Measurements from ENCODE around the gene NUB1.
"Not testable (repeated sequence)": the region's sequence is repeated elsewhere in the genome, so short reads cannot be mapped to it uniquely, and the experiment has no call there.

NUB1 gene, protein sequence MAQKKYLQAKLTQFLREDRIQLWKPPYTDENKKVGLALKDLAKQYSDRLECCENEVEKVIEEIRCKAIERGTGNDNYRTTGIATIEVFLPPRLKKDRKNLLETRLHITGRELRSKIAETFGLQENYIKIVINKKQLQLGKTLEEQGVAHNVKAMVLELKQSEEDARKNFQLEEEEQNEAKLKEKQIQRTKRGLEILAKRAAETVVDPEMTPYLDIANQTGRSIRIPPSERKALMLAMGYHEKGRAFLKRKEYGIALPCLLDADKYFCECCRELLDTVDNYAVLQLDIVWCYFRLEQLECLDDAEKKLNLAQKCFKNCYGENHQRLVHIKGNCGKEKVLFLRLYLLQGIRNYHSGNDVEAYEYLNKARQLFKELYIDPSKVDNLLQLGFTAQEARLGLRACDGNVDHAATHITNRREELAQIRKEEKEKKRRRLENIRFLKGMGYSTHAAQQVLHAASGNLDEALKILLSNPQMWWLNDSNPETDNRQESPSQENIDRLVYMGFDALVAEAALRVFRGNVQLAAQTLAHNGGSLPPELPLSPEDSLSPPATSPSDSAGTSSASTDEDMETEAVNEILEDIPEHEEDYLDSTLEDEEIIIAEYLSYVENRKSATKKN

DNA sequence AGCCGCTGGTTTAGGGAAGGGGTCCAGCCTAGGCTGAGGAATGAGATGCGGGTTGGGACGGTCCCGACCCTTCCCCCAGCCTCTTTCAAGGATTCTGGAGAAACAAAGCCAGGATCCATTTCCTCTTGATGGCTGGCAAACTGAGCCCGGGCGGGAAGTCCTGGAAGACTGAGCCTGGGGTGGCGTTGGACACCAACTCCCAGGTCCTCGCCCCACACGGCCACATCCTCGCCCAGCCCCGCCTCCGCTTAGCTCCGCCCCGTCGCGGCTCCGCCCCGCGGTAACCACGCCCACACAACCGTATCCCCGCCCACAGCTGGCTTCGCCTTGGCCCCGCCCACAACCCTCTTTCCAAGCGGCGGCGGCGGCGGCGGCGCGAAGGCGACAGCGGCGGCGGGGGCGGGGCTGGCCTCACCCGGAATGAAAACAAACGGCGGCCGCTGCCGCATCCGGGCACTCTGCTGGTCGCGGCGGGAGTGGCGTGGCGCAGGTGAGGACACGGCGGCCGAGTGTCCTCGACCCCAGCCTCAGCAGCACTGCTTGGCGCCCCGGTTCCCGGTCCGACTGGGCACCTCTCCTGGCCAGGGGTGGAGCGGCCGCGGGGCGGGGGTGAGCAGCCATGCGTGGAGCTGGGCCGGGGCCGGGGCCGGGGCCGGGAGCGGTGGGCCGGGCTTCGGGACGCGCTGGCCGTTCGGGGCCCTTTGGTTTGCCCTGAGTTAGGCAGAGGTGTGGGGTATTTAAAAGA is at the start of gene NUB1:
Gene NUB1, plus strand, starts transcription at position 456 of the 745 bp plus-strand sequence. CDS start 3,538 bp downstream, outside the sequence.
- peak; percentile 81 for DNase-seq

GRCh38 chr7:151292850-151293249 is 48.8 kb upstream of the NUB1 start:
- no peak for DNase-seq

GRCh38 chr7:151296202-151296992 is 45.2 kb upstream of the NUB1 start:
- no peak for DNase-seq

- no peak for DNase-seq
Measured at GRCh38 chr7:151298765-151299164, 42.8 kb upstream of the NUB1 start.

DNA sequence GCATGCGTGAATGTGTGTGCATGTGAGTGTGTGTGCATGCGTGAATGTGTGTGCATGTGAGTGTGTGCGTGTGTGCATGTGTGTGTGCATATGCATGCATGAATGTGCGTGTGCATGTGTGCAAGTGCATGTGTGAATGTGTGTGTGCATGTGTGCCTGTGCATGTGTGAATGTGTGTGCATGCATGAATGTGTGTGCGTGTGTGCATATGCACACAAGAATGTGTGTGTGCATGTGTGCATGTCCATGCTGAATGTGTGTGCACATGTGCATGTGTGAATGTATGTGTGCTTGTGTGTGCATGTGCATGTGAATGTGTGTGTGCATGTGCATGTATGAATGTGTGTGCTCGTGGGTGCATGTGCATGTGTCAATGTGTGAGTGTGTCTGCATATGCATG is 42.1 kb upstream of the NUB1 start:
- DNase-seq = no peak

GRCh38 chr7:151299940-151300645 is 41.5 kb upstream of the NUB1 start:
- DNase-seq = no peak

GRCh38 chr7:151301471-151302462 is 39.8 kb upstream of the NUB1 start:
- no peak for DNase-seq

DNA sequence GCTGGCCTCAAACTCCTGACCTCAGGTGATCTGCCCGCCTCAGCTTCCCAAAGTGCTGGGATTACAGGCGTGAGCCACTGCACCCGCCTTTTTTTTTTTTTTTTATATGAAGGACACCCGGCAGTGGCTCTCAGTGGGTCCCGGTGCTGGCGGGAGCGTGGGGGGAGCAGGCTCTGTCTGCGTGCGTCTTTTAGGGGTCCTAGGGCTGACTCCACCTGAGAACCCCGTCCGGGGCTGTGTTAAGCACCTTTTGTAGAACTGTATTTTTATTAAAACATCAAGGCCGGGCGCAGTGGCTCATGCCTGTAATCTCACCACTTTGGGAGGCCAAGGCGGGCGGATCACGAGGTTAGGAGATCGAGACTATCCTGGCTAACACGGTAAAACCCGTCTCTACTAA is 37.4 kb upstream of the NUB1 start:
- not testable (repeated sequence) for DNase-seq

DNA sequence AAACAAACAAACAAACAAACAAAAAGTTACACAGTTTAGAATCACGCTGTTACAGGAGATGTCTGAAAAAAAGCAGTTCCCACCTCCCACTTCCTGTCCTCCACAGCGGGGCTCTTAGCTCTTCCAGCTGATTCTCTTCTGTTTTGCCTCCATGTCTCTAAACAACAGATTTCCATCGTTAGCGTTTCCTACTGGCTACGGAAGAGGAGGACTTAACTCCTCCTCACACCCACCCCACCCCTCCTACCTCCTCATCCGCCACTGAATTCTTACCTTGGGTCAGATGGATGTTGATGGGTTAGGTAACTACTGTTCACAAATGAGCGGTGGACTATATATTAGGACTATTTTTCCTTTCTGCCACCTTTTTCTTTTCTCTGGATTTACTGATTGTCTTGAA is 36.8 kb upstream of the NUB1 start:
- no peak for DNase-seq

DNA sequence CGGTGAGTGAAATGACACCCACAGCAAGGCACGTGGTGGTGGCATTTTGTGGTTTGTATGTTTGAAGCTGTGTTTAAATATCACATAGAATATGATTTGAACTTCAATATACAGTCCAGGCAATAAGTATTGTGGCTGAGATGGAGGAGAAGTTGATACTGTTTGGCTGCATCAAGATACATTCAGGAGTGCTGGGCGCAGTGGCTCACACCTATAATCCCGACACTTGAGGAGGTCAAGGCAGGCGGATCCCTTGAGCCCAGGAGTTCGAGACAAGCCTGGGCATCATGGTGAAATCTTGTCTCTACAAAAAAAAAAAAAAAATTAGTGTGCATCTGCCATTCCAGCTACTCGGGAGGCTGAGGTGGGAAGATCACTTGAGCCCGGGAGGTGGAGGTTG is 35.2 kb upstream of the NUB1 start:
- no peak for DNase-seq

- DNase-seq = no peak
Measured at GRCh38 chr7:151306860-151307259, 34.8 kb upstream of the NUB1 start.

- DNase-seq = no peak
Measured at GRCh38 chr7:151307536-151307935, 34.1 kb upstream of the NUB1 start.

DNA sequence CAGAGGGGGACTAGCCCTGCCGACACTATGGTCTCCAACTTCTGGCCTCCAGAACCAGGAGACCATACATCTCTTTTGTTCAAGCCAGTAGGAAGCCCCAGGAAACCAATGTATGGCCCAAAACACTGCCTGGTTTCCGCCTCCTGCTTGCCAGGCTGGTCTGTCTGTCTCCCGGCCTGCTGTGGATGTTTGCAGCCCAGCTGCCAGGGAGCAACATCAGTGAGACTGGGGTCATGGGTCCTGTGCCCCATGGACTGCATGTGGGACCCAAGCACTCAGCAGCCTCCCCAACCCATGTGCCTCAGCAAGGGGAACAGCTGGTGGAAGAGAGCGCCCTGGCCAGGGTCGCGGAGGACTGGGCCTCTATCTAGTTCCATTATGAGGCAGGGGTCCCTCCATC is 33.4 kb upstream of the NUB1 start:
- no peak for DNase-seq

- no peak for DNase-seq
Measured at GRCh38 chr7:151308791-151309190, 32.8 kb upstream of the NUB1 start.

DNA sequence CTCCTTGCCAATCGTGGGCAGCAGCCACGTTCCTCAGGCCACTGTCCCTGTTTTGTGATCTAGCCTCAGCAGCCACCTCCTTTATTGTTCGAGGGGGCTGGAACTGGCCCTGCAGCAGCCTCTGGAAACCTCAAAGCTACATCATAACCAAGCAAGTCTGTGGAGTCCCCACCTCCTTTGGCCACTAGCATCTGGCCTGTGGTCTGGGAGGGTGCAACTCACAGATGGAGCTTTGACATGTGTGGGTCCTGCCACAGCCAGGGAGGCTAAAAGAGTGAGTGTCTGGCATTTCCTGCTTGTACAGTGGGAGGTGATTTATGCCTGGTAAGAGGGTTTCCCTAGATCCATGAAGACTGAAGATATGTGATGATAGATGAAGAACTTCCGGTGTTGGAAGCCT is 32.3 kb upstream of the NUB1 start:
- no peak for DNase-seq

- DNase-seq = no peak
Measured at GRCh38 chr7:151310578-151310977, 31.0 kb upstream of the NUB1 start.

DNA sequence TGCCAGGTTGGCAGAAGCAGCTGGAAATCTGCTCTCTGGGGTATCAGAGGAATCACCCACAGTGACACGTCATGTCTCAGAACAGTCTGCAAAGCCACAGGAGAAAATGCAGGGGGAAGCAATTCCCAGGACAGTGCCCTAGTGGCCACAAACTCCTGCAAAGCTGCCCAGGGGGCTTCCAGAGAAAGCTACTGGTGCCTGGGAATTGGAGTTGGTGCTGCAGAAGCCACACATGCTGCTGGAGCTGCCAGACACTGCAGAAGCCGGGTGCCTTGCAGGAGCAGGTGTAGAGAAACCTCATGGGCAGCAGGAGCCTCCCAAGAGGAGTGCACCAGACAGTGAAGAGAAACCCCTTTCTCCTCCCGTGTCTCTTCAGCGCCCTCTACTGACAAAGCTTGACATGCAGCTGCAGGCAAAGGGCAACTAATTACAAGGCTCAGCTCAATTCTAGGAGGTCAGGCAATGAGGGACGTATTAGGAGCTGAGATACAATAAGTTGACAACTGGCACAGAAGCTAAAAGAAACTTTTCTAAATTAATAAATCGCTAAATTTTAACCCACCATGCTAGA is 30.2 kb upstream of the NUB1 start:
- DNase-seq = no peak

GRCh38 chr7:151312356-151312755 is 29.3 kb upstream of the NUB1 start:
- no peak for DNase-seq

DNA sequence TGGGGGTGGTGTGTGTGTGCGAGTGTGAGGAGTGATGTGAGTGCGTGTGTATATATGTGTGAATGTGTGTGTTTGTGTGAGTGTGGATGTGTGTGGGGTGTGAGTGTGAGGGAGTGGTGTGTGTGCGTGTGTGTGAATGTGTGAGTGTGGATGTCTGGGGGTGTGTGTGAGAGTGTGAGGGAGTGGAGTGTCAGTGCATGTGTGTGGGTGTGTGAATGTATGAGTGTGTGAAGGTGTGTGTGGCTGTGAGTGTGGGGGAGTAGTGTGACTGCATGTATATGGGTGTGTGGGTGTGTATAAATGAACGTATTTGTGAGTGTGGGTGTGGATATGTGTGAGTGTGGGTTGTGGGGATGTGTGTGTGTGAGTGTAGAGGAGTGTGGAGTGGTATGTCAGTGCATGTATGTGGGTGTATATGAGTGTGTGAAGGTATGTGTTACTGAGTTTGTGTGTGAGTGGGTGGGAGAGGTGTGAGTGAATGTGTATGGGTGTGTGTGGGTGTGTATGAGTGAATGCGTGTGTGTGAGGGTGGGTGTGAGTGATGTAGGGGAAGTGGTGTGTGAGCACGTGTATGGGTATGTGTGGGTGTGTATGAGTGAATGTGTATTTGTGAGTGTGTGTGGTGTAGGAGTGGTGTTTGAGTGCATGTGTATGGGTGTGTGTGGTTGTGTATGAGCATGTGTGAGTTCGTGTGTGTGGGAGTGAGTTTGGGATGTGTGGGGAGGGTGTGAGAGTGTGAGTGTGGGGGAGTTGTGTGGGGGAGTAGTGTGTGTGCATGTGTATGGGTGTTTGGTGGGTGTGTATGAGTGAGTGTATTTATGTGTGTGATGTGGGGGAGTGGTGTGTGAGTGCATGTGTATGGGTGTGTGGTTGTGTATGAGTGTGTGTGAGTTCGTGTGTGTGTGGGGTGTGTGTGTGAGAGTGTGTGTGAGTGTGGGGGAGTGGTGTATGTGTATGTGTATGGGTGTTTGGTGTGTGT is 28.5 kb upstream of the NUB1 start:
- no peak for DNase-seq

All from NCI-H1436 (cell line).